ENCODE measurements around the gene NPHS1. TPM values are rescaled to one million over a fixed set of nuclear protein-coding genes. Genes with fewer than 3 reads are reported as not detected.
"Not testable (repeated sequence)": the region's sequence is repeated elsewhere in the genome, so short reads cannot be mapped to it uniquely, and the experiment has no call there.

The NPHS1 gene
- total RNA-seq, 1 donor from 2014 or later, result not detected

DNA sequence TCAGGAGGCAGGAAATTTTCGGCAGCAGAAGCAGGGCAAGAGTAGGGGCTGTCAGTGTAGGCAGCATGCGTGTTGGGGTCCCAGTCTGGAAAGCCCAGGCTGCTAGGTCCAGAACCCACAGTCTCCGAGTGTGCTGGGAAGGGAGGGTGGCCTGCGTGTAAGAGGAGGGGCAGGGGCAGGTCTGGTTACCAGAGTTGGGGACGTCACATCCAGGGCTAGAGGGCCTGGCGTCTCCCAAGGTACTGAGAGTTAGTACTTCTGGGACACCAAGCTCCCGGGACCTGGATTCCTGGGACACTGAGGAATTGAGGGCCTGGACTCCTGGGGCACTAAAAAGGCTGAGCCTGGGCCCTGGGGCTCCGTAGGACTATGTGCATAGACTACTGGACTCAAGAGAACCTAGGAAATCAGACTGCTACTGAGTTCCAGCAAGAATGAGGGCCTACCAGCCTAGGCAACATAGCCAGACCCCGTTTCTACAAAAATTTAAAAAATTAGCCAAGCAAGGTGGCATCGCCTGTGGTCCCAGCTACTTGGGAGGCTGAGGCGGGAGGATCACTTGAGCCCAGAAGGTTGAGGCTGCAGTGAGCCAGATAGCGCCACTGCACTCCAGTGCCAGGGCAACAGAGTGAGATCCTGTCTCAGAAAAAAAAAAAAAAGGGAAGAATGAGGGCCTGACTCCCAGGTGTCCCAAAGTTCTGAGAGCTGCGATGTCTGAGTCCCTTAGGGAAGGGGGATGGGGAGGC lies 45.6 kb upstream of the NPHS1 start:
- Histone ChIP-seq H3K27ac (peak overlapping the region; percentile 86), H3K4me1 (peaks cover 20% of the 10 kb centered on the region), H3K27me3 (no peaks in the 10 kb centered on the region), H3K36me3 (peaks cover 47% of the 10 kb centered on the region), H3K9me3 (no peaks in the 10 kb centered on the region), H3K4me3 (peak overlapping the region; percentile 84)
- ATAC-seq (no peak), DNase-seq (no peak)
- TF ChIP-seq, protein P1, sequence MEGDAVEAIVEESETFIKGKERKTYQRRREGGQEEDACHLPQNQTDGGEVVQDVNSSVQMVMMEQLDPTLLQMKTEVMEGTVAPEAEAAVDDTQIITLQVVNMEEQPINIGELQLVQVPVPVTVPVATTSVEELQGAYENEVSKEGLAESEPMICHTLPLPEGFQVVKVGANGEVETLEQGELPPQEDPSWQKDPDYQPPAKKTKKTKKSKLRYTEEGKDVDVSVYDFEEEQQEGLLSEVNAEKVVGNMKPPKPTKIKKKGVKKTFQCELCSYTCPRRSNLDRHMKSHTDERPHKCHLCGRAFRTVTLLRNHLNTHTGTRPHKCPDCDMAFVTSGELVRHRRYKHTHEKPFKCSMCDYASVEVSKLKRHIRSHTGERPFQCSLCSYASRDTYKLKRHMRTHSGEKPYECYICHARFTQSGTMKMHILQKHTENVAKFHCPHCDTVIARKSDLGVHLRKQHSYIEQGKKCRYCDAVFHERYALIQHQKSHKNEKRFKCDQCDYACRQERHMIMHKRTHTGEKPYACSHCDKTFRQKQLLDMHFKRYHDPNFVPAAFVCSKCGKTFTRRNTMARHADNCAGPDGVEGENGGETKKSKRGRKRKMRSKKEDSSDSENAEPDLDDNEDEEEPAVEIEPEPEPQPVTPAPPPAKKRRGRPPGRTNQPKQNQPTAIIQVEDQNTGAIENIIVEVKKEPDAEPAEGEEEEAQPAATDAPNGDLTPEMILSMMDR (IDR thresholded peaks at IDR 0.05), result no peak
- intact Hi-C loops (cut with DNase I), result no loop called here

DNA sequence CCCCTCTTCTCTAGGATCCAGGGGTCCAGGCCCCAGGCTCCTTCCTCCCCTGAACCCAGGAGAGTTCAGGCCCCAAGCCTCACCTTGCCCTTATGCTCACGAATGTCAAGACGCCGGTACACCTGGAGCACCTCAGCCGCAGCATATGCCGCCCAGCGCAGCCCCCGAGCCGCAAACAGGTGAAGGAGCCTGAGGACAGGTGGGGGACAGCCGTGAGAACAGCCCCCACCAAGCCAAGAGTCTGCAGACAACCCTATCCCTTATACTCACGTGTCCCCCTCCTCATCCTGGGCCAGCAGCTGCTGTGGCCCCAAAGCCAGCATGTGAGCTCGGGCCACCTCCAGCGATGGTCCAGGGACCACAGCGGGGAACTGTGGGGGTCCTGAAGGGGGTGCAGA lies 44.3 kb upstream of the NPHS1 start:
- no peak overlapping the region for H3K27ac ChIP-seq
- ATAC-seq (no peak), DNase-seq (no peak)

DNA sequence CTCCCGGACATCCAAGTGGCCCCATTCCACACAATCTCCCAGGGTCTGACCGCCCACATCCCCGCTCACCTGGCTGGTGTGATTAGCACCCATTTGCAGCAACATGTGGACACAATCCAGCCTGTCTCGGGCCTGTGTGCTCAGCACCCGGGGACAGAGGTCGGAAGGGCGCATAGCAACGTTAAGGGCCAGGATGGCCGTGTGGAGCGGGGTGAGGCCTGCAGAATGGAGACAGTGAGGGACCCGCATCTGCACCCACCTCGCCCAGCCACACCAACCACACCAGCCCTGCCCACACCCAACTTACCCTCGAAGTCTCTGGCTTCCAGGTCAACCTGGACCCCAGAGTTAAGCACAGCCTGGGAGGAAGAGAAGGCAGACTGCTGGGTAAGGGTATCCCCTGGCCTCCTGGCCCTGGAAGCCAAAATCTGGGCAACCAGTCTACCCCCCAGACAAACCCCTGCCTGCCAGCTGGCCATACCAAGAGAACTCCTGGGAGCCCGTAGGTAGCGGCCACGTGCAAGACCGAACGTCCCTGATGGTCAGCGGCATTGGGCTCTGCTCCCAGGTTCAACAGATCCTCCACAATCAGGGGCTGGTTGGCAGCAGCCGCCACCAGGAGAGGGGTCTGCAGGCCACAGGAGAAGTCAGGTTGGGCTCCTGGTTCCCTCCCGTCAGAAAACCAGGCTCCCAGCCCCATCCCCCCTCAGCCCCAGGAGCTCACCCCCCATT lies 43.8 kb upstream of the NPHS1 start:
- no peaks in the 10 kb centered on the region for H3K27me3 ChIP-seq
- ATAC-seq (no peak), DNase-seq (no peak)
- intact Hi-C loops (cut with DNase I), result no loop called here
- peaks cover 13% of the 10 kb centered on the region for H3K4me1 ChIP-seq
- H3K27ac ChIP-seq, result no peak overlapping the region
- peaks cover 65% of the 10 kb centered on the region for H3K36me3 ChIP-seq
- TF ChIP-seq, protein P1 (IDR thresholded peaks at IDR 0.05), result no peak
- H3K4me3 ChIP-seq, result no peak overlapping the region
- H3K9me3 ChIP-seq, result no peaks in the 10 kb centered on the region

More for the DNA sequence above, 44.3 kb upstream of the NPHS1 start:
- TF ChIP-seq, protein P1 (IDR thresholded peaks at IDR 0.05), result no peak
- Histone ChIP-seq H3K36me3 (peaks cover 59% of the 10 kb centered on the region), H3K27me3 (no peaks in the 10 kb centered on the region), H3K9me3 (no peaks in the 10 kb centered on the region), H3K4me3 (no peak overlapping the region), H3K4me1 (peaks cover 19% of the 10 kb centered on the region)
- intact Hi-C loops (cut with DNase I), result no loop called here

DNA sequence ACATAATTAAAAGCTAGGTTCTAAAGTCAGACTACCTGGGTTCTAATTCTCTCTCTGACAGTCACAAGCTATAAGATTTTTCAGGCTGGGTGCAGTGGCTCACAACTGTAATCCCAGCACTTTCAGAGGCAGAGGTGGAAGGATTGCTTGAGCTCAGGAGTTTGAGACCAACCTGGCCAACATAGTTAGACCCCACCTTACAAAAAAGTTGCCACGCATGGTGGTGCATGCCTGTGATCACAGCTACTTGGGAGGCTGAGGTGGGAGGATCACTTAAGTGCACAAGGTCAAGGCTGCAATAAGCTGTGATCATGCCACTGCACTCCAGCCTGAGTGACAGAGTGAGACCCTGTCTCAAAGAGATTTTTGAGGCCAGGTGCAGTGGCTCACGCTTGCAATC lies 42.0 kb upstream of the NPHS1 start:
- TF ChIP-seq, protein P1 (IDR thresholded peaks at IDR 0.05), result no peak
- ATAC-seq, result no peak
- H3K9me3 ChIP-seq, result no peaks in the 10 kb centered on the region
- H3K4me1 ChIP-seq, result peaks cover 10% of the 10 kb centered on the region
- intact Hi-C loops (cut with DNase I), result no loop called here
- H3K27ac ChIP-seq, result no peak overlapping the region
- H3K4me3 ChIP-seq, result no peak overlapping the region
- no peak for DNase-seq
- H3K27me3 ChIP-seq, result no peaks in the 10 kb centered on the region
- peaks cover 82% of the 10 kb centered on the region for H3K36me3 ChIP-seq

DNA sequence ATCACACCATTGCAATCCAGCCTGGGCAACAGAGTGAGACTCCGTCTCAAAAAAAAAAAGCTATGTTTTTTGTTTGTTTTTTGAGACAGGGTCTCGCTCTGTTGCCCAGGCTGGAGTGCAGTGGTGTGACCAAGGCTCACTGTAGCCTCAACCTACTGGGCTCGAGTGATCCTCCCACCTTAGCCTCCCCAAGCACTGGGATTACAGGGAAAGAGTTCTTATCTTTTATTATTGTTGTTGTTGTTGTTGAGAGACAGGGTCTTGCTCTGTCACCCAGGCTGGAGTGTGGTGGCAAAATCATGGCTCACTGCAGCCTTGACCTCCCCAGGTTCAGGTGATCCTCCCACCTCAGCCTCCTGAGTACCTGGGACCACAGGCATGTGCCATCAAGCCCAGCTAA lies 39.5 kb upstream of the NPHS1 start:
- H3K4me1 ChIP-seq; H3K27ac ChIP-seq; DNase-seq; H3K27me3 ChIP-seq; H3K4me3 ChIP-seq; ATAC-seq; H3K9me3 ChIP-seq; intact Hi-C loops (cut with DNase I): not testable (repeated sequence)
- peaks cover 93% of the 10 kb centered on the region for H3K36me3 ChIP-seq

DNA sequence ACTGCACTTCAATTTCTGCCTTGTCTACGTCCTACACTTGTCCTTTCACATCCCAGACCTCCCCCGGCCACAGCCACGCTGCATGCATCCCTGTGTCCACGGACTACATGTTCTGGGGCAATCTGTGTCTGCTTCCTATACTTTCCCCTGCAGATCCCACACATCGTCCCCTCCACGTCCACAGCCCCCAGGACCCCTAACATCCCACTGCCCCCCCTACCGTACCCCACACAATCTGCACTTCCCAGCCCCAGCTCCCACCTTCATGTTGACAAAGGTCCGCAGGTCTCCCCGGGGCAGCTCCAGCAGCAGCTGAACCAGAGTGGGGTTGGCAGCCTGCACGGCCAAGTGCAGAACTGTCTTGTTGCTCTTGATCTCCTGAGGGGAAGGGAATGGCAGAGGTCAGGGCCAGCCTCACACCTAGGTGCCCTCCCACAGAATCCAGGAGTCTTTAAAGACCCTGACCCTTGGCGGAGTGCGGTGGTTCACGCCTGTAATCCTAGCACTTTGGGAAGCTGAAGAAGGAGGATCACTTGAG lies 37.9 kb upstream of the NPHS1 start:
- DNase-seq, result no peak
- Histone ChIP-seq H3K36me3 (peaks cover 77% of the 10 kb centered on the region), H3K9me3 (no peaks in the 10 kb centered on the region), H3K4me3 (no peak overlapping the region), H3K27ac (no peak overlapping the region), H3K27me3 (no peaks in the 10 kb centered on the region), H3K4me1 (no peaks in the 10 kb centered on the region)
- TF ChIP-seq, protein P1 (IDR thresholded peaks at IDR 0.05), result no peak
- intact Hi-C loops (cut with DNase I), result no loop called here
- no peak for ATAC-seq
